ENCODE measurements around the gene FAM24B.

Gene FAM24B

DNA sequence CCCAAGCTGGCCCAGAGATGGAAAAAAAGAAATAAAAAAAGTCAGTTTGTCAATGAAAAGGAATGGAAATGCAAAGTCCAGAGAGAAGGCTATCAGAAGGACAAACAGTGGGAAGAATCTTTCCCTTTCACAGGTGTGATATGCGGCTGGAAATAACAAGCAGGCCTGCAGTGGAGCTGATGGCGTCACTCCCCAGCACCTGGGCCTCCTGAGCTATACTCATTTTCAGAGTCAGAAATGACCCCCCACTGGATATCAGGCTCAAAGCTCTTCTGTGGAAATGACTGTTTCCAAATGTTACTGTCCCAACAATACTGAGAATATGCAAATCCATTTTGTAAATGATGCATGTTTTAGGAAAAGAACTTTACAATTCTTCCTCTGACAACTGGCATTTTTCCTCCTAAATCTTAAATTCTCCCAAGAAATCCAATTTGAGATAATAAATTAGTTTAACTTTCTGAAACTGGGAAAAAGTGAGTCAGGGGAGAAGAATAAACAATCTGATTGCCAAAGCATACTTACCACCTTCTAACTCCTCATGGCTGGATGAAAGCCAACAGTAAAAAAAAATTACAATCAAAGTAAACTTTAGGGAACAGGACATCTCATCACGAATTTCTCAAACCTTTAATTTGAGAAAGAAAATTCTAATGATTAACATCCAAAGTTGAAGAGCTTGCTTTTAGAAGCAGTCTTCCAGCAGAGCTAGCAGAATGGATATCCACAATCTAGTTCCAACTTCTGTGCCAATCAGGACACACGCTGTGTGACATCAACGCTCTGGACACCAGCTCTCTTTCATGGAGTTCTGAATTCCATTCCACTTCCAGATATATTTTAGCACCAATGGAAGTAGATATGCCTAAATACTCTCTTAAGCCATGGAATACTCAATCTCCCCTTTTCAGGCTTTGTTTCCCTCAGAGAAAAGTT is 28.4 kb downstream of the FAM24B start:
- Mint-ChIP-seq H3K36me3 (peaks cover 45% of the 10 kb centered on the region), H3K4me3 (no peak overlapping the region), H3K27me3 (no peaks in the 10 kb centered on the region), H3K4me1 (peaks cover 2% of the 10 kb centered on the region), H3K9me3 (peaks cover 8% of the 10 kb centered on the region), H3K27ac (no peak overlapping the region)
- DNase-seq (ENCODE audit: low spot score in 2 of 2), result no peak
- no peak for ATAC-seq (ENCODE audit: low read depth)

DNA sequence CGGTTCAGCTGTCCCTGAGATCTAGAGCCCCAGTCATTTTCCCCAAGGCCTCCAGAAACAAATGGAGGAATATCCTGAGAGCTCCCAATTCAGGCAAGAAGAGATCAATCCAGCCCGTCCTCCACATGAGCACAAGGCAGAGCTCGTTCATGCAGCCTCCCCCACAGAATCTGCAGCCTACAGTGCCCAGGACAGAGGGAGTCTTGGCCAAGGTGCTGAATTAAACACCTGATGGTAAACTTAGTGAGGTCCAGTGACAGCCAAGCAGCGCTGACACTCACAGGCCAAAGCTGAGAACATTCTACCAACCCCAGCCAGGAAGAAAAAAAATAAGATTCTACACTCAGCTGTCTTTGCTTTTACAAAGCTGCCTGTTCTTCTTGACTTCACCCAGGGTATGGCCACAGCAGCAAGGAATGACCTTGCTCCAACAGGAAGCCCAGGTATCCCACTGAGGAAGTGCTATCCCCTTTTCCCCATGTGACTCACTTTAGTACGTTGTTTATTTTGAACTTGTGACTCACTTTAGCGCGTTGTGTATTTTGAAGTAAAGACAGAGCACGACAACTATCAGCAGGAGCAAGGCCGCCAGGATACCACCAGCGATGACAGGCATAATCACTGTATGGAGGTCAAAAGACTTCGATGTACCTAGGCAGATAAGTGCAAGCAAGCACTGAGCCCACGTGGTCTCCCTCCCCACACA is 29.3 kb downstream of the FAM24B start:
- peaks cover 8% of the 10 kb centered on the region for H3K9me3 Mint-ChIP-seq
- H3K4me1 Mint-ChIP-seq, result peaks cover 2% of the 10 kb centered on the region
- H3K27me3 Mint-ChIP-seq, result no peaks in the 10 kb centered on the region
- H3K4me3 Mint-ChIP-seq, result no peak overlapping the region
- ATAC-seq (ENCODE audit: low read depth) (no peak), DNase-seq (ENCODE audit: low spot score in 2 of 2) (no peak)
- H3K27ac Mint-ChIP-seq, result peak overlapping the region; percentile 80
- peaks cover 41% of the 10 kb centered on the region for H3K36me3 Mint-ChIP-seq

DNA sequence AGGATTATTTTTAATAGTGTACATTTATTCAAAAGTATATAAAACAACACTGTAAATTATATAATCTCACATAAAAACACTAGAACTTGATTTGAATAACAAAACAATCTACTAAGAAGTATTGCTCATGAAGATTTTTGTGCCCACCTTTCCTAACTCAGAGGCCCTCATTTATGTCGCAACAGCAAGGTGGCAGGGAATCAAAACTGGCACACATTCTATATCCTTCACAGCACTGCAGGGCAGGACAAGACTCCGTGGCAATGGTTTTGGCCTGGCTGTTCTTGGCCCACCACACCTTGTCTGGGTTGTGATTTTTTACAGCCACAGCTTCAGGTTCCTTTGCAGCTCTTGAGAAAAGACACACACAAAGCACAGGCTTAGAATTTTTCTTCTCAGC is 30.3 kb downstream of the FAM24B start:
- no peaks in the 10 kb centered on the region for H3K4me1 Mint-ChIP-seq
- ATAC-seq (ENCODE audit: low read depth) (no peak), DNase-seq (ENCODE audit: low spot score in 2 of 2) (no peak)
- peaks cover 9% of the 10 kb centered on the region for H3K9me3 Mint-ChIP-seq
- no peak overlapping the region for H3K4me3 Mint-ChIP-seq
- H3K27me3 Mint-ChIP-seq, result no peaks in the 10 kb centered on the region
- H3K36me3 Mint-ChIP-seq, result peaks cover 37% of the 10 kb centered on the region
- H3K27ac Mint-ChIP-seq, result no peak overlapping the region

DNA sequence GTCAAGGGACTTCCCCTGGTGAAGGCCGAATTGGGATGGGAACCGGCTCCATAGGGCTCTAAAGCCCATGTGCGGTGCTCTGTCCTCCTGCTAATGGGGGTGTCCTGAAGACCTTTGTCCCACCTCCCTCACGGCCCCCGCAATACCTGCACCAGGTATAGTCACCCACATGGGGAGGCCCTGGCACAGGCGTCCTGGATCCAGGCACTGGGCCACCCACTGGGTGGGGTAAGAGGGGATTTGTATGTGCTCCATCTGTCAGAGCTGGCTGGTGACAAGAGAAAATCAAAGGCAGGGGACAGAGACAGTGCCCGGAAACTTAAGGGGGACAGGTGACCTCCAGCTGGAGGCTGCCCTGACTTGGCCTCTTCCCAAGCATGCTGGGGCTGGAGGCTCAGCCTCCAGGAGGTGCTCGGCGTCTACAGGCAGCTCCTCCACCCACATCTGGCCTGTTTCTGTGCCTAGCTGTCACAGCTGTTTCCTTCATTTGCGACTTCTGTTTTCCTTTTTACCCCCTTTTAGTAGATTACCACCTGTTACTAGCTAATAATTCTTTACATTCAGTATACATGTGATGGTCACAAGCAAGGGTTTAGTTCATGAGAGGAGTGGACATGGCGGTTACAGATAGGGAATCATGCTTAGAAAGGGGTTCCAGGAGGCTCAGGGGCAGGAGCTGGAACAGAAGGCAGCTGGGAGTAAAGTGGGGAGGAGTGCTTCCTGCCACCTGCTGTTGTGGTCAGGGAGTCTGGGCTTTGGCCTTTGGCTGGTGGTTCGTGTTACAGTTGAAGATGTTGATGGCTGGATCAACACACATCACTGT is 31.4 kb downstream of the FAM24B start:
- H3K27ac Mint-ChIP-seq, result no peak overlapping the region
- no peak for DNase-seq (ENCODE audit: low spot score in 2 of 2)
- H3K4me1 Mint-ChIP-seq, result no peaks in the 10 kb centered on the region
- peaks cover 6% of the 10 kb centered on the region for H3K9me3 Mint-ChIP-seq
- peaks cover 32% of the 10 kb centered on the region for H3K36me3 Mint-ChIP-seq
- no peak for ATAC-seq (ENCODE audit: low read depth)
- H3K4me3 Mint-ChIP-seq, result no peak overlapping the region
- H3K27me3 Mint-ChIP-seq, result no peaks in the 10 kb centered on the region

DNA sequence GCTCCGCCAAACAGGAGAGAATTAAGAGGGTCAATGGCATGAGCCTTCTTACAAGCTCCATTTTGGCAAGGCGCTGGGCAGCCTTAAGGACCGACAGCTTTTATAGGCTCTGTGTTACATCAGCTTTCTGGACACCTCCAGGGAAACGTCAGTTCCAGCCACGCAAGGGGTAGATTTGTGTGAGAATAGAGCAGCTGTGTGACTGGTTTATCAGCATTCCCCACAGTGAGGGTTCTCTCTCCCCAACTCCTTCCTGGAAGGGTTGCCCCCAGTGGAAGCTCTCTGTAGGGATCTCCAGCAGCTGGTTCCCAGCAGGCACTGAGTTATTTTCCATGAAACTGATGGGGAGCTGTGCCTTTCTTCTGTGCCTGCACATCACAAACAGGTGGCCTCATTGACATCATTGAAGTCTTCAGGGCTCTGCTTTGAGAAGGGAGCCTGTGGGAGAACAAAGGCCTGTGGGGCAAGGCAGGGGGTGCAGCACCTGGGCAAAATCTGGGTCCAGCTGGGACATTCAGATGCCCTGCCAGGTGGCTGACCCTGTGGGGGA is 33.5 kb downstream of the FAM24B start, which contains the start of gene CUZD1:
TSS of gene CUZD1 (minus strand) at position 75 of the 550 bp plus-strand sequence. CDS start at position 61, 14 bp downstream.
- Mint-ChIP-seq H3K4me1 (no peaks in the 10 kb centered on the region), H3K36me3 (peaks cover 34% of the 10 kb centered on the region), H3K27me3 (no peaks in the 10 kb centered on the region), H3K27ac (no peak within 1 kb of the TSS), H3K9me3 (peaks cover 5% of the 10 kb centered on the region), H3K4me3 (no peak within 1 kb of the TSS)
- ATAC-seq (ENCODE audit: low read depth) (no peak), DNase-seq (ENCODE audit: low spot score in 2 of 2) (no peak)

DNA sequence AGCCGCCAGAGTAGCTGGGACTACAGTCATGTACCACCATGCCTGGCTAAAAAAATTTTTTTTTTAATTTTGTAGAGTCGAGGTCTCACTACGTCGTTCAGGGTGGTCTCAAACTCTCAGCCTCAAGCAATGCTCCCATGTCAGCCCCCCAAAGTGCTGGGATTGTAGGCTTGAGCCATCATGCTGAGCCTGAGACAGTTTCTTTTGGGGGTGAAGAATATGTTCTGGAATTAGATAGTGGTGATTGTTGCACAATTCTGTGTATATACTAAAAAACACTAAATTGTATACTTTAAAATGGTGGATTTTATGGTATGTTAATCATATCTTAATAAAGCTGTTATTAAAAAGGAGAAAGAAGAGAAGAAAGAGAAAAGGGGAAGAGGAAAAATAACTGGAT is 35.2 kb downstream of the FAM24B start:
- no peak overlapping the region for H3K27ac Mint-ChIP-seq
- H3K36me3 Mint-ChIP-seq, result peaks cover 31% of the 10 kb centered on the region
- ATAC-seq (ENCODE audit: low read depth) (no peak), DNase-seq (ENCODE audit: low spot score in 2 of 2) (no peak)
- H3K4me1 Mint-ChIP-seq, result no peaks in the 10 kb centered on the region
- H3K27me3 Mint-ChIP-seq, result no peaks in the 10 kb centered on the region
- no peak overlapping the region for H3K4me3 Mint-ChIP-seq
- peaks cover 5% of the 10 kb centered on the region for H3K9me3 Mint-ChIP-seq

DNA sequence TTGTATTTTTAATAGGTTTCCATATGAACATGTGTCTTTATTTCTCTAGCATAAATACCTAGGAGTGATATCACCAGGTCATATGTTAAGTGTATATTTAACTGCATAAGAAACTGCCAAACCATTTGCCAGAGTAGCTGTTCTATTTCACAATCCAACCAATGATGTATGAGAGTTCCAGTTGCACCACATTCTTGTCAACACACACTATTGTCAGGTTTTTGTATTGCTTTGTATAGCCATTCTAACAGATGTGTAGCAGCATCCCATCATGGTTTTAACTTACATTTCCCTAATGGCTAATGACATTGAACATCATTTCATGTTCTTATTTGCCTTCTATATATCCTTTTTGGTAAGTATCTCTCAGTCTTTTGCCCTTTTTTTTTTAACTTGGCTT is 37.8 kb downstream of the FAM24B start:
- Mint-ChIP-seq H3K36me3 (peaks cover 42% of the 10 kb centered on the region), H3K27ac (no peak overlapping the region), H3K9me3 (peaks cover 6% of the 10 kb centered on the region), H3K4me3 (no peak overlapping the region), H3K4me1 (no peaks in the 10 kb centered on the region), H3K27me3 (no peaks in the 10 kb centered on the region)
- DNase-seq (ENCODE audit: low spot score in 2 of 2) (no peak), ATAC-seq (ENCODE audit: low read depth) (no peak)

DNA sequence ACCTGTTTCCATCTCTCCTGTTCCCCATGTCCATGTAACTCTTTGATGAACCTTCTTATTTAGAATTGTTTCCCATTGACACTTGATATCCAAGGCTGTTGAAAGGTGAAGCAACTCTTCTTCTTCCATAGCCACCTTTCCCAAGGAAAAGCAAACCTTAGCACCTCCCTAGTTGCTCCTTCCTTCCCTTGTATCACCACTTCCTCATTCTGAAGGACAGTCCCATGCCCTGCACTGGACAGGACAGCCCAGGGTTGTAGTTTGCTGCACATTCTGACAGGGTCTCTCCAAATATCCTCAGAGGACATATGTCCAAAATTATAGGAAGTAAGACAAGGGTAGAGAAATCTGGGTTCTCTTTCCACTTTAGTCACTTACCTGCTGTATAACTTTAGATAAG is 39.9 kb downstream of the FAM24B start:
- DNase-seq (ENCODE audit: low spot score in 2 of 2), result no peak
- Mint-ChIP-seq H3K36me3 (peaks cover 43% of the 10 kb centered on the region), H3K4me3 (no peak overlapping the region), H3K27ac (no peak overlapping the region), H3K9me3 (peaks cover 4% of the 10 kb centered on the region), H3K27me3 (no peaks in the 10 kb centered on the region), H3K4me1 (no peaks in the 10 kb centered on the region)
- ATAC-seq (ENCODE audit: low read depth), result no peak

DNA sequence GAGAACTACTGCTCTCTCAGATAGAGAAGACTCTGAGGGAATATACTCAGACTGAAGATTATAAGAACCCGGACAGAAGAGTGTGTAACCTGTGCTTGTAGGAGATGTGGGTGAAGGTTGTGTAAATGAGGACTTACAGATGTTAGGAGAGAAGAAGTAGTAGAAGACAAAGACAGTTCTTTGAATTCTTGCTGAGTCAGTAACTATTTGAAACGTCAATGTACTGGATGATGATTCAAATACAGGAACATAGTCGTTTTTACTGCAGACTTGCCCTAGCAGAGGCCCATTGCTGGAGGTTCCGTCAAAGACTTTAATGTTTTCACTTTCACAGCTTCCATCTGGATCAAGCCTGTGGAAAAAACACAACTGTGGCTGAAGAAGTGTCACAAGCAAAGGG is 40.5 kb downstream of the FAM24B start:
- H3K27me3 Mint-ChIP-seq, result no peaks in the 10 kb centered on the region
- H3K4me1 Mint-ChIP-seq, result no peaks in the 10 kb centered on the region
- H3K4me3 Mint-ChIP-seq, result no peak overlapping the region
- H3K27ac Mint-ChIP-seq, result no peak overlapping the region
- DNase-seq (ENCODE audit: low spot score in 2 of 2) (no peak), ATAC-seq (ENCODE audit: low read depth) (no peak)
- peaks cover 43% of the 10 kb centered on the region for H3K36me3 Mint-ChIP-seq
- H3K9me3 Mint-ChIP-seq, result peaks cover 4% of the 10 kb centered on the region

DNA sequence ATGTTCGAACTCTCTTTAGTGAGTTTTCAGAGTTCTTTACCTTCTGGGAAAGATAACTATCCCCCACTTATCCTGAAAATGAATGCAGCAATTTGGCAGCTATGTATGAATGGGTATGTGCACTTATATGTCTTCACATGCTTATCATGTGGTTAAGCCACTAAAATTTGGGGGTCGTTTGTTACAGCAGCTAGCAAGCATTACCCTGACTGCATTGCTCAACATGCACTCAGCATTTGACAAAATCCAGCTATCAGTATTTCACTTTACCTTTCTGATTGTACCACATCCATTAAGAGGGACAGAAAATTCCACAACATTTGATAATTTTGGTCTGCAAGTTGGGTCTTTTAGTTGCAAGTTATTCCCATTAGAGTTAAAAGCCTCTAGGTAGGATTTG is 43.5 kb downstream of the FAM24B start:
- H3K36me3 Mint-ChIP-seq, result peaks cover 48% of the 10 kb centered on the region
- no peaks in the 10 kb centered on the region for H3K4me1 Mint-ChIP-seq
- no peaks in the 10 kb centered on the region for H3K27me3 Mint-ChIP-seq
- no peak overlapping the region for H3K4me3 Mint-ChIP-seq
- H3K9me3 Mint-ChIP-seq, result peaks cover 4% of the 10 kb centered on the region
- DNase-seq (ENCODE audit: low spot score in 2 of 2) (no peak), ATAC-seq (ENCODE audit: low read depth) (no peak)
- no peak overlapping the region for H3K27ac Mint-ChIP-seq

DNA sequence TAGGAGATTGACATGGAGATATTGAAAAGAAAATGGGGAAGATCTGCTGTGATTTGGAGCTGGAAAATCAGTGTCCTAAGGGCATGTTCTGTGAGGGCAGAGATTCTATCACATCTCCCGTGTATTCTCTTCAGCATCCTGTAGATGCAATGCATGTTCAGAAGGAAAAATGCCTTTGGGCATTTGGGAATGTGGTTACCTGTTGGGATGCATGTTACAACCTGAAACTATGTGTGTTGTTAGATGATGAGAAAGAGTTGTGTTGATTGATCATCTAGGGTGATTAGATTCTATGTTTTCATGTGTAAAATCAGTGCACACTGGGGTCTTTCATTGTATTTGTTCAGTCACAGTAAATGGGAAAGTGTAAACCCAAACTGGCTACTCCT is 48.4 kb downstream of the FAM24B start:
- Mint-ChIP-seq H3K27me3 (no peaks in the 10 kb centered on the region), H3K9me3 (peaks cover 3% of the 10 kb centered on the region), H3K36me3 (peaks cover 24% of the 10 kb centered on the region), H3K4me1 (no peaks in the 10 kb centered on the region), H3K4me3 (no peak overlapping the region), H3K27ac (no peak overlapping the region)
- DNase-seq (ENCODE audit: low spot score in 2 of 2), result no peak
- ATAC-seq (ENCODE audit: low read depth), result no peak

DNA sequence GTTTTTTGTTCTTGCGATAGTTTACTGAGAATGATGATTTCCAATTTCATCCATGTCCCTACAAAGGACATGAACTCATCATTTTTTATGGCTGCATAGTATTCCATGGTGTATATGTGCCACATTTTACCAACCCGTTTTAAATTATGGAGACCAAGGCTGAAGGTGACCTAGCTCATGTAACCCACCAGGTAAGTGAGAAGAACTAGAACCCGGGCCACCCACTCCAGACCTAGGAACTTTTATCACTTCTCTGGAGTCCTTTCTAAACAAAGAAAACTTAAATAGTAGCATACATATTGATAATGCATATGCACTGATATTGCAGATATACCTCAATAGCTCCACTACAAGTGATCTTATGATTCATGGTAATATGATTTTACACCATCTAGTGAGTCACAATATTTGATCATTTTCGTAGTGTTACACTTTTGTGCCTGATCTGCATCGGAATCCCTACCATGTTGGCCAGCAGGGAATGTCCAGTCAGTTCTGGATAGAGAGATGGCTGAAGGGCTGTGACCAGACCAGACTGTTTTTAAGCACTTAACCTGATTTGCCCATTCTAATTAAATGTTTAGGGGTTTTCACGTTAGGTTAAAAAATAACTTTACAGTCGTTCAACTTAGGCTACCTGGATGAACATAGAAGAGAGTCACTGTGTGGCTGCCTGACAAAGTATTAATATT is 49.0 kb downstream of the FAM24B start:
- H3K27me3 Mint-ChIP-seq, result no peaks in the 10 kb centered on the region
- no peaks in the 10 kb centered on the region for H3K4me1 Mint-ChIP-seq
- H3K36me3 Mint-ChIP-seq, result peaks cover 22% of the 10 kb centered on the region
- peaks cover 3% of the 10 kb centered on the region for H3K9me3 Mint-ChIP-seq
- ATAC-seq (ENCODE audit: low read depth), result no peak
- DNase-seq (ENCODE audit: low spot score in 2 of 2), result no peak
- H3K27ac Mint-ChIP-seq, result no peak overlapping the region
- H3K4me3 Mint-ChIP-seq, result no peak overlapping the region

DNA sequence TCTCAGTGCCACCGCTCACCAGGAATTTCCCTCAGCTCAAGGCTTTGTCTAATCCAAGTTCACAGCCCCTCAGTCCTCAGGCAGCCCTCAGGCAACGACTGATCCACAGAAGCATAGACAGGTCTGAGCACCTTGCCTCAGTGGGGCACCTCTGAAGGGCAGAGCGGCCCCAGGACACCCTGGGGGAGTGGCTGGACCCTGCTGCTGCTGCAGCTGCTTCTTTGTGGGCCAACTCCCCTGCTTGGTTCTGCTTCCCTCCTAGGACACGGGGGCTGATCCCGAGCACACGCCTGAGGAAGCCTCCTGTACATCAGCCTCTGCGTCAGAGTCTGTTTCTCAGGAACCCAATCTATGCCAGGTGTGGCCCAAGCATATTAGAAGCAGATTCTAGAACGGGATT is 49.9 kb downstream of the FAM24B start:
- H3K36me3 Mint-ChIP-seq, result peaks cover 15% of the 10 kb centered on the region
- ATAC-seq (ENCODE audit: low read depth) (no peak), DNase-seq (ENCODE audit: low spot score in 2 of 2) (no peak)
- H3K9me3 Mint-ChIP-seq, result peaks cover 3% of the 10 kb centered on the region
- H3K27ac Mint-ChIP-seq, result no peak overlapping the region
- no peaks in the 10 kb centered on the region for H3K4me1 Mint-ChIP-seq
- H3K27me3 Mint-ChIP-seq, result no peaks in the 10 kb centered on the region
- no peak overlapping the region for H3K4me3 Mint-ChIP-seq
